Muscle of arm (tissue), 14 donors: ENCODE results near the gene KRTAP5-11. TPM values are rescaled to one million over a fixed set of nuclear protein-coding genes. Genes with fewer than 3 reads are reported as not detected.
"Not testable (repeated sequence)": the region's sequence is repeated elsewhere in the genome, so short reads cannot be mapped to it uniquely, and the experiment has no call there.

Experiments
- DNase-seq: peaks from one replicate; pipeline ENCODE4 v3.0.0-alpha.2; 2013
- long read RNA-seq, 11 donors: transcript quantifications; one replicate each; lab custom pipeline, GENCODE V29; 2026
- polyA plus RNA-seq, 12 donors: library from polyadenylated mRNA; unstranded; fragments of 120-200 nt; gene quantifications; one replicate each; pipeline ENCODE4 v1.2.1, GENCODE V29; 2013; ENCODE audit not compliant: insufficient read length in 12 of 12

KRTAP5-11 gene
- polyA plus RNA-seq: not detected
- long read RNA-seq, donor 1: 0 reads
- long read RNA-seq, donor 2: 0 reads
- long read RNA-seq, donor 3: 0 reads
- long read RNA-seq, donor 4: 0 reads
- long read RNA-seq, donor 5: 0 reads
- long read RNA-seq, donor 6: 0 reads
- long read RNA-seq, donor 7: 0 reads
- long read RNA-seq, donor 8: 0 reads
- long read RNA-seq, donor 9: 0 reads
- long read RNA-seq, donor 10: 0 reads
- long read RNA-seq, donor 11, partial matches to known transcripts: 0 of 1 reads
- long read RNA-seq, donor 11, other reads (novel, unspliced or antisense): 0 of 1 reads

- no peak for DNase-seq
Observed at GRCh38 chr11:71582309-71582895, at the start of gene KRTAP5-11. KRTAP5-11 (minus strand) TSS chr11:71582875; CDS start chr11:71582837, 38 bp downstream.

DNA sequence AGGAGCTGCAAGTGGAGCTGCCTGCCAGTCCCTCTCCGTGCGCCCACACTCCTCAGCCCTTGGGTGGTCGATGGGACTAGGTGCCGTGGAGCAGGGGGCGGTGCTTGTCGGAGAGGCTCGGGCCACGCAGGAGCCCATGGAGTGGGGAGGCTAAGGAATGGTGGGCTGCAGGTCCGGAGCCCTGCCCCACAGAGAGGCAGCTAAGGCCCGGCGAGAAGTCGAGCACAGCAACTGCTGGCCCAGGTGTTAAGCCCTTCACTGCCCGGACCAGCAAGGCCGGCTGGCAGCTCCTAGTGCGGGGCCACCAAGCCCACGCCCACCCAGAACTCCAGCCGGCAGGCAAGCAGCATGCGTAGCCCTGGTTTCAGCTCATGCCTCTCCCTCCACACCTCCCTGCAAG is 48.9 kb upstream of the KRTAP5-11 start:
- DNase-seq: not testable (repeated sequence)

DNA sequence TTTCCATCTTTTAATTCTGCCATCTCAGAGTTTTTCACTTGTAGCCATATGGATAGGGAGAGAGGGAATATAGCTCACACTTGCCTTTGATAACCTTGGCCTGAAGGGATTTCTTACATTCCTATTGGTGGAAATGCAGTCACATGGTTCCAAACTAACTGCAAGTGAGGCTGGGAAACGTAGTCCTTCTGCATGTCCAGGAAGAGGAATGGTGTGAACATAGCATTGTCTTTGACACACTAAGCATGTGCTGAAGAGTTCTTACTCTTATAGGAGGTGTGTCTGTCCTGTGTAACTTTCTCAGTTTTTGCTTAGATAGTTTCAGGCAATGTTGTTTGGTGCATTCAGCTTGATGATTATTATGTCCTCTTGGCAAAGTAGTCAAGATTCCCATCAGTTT is 47.4 kb upstream of the KRTAP5-11 start:
- DNase-seq: not testable (repeated sequence)

- DNase-seq: not testable (repeated sequence)
Observed at GRCh38 chr11:71628943-71629342, 46.3 kb upstream of the KRTAP5-11 start.

- not testable (repeated sequence) for DNase-seq
Observed at GRCh38 chr11:71623226-71623625, 40.6 kb upstream of the KRTAP5-11 start.

DNA sequence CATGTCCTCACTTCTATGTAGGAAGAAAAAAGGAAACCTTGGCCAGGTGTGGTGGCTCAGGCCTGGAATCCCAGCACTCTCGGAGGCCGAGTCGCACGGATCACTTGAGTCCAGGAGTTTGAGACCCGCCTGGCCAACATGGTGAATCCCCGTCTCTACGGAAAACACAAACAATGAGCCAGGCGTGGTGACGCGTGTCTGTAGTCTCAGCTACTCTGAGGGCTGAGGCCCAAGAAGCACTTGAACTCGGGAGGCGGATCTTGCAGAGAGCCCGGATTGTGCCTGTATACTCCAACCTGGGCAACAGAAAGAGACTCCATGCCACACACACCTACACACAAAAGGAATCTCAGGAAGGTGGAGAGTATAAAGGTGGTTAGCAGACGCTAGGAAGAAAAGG is 39.9 kb upstream of the KRTAP5-11 start:
- DNase-seq: not testable (repeated sequence)

DNA sequence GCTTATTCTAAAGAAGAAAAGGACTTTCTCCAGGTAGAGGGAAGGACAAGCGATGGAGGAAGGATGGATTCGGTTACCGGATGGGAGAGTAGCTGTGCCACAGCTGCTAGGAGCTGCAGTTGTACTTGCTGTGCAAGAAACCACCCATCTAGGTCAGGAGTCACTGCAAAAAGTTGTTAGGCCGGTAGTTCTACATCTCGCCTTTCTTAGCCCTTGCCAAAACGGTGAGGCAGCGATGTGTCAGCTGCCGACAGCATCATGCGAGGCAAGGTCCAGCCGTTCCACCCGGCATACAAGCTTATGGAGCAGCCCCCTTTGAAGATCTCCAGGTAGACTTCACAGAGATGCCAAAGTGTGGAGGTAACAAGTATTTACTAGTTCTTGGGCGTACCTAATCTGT is 32.3 kb upstream of the KRTAP5-11 start:
- not testable (repeated sequence) for DNase-seq

DNA sequence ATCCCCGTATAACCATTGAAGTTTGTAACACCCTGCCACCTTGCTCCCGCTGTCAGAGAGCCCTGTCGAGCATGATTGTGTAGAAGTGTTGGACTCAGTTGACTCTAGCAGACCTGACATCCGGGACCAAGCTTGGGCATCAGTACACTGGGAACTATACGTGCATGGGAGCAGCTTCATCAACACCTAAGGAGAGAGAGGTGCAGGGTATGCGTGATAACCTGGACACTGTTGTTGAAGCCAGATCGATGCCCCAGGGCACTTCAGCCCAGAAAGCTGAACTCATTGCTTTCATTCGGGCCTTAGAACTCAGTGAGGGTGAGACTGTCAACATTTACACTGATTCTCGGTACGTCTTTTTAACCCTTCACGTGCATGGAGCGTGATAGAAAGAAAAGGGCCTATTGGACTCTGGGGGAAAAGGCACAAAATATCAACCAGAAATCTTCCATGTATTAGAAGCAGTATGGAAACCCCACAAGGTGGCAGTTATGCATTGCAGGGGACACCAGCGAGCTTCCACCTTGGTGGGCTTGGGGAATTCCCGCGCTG is 31.8 kb upstream of the KRTAP5-11 start:
- not testable (repeated sequence) for DNase-seq

- not testable (repeated sequence) for DNase-seq
Observed at GRCh38 chr11:71613931-71614330, 31.3 kb upstream of the KRTAP5-11 start.

GRCh38 chr11:71611218-71611910 is 28.7 kb upstream of the KRTAP5-11 start:
- not testable (repeated sequence) for DNase-seq

DNA sequence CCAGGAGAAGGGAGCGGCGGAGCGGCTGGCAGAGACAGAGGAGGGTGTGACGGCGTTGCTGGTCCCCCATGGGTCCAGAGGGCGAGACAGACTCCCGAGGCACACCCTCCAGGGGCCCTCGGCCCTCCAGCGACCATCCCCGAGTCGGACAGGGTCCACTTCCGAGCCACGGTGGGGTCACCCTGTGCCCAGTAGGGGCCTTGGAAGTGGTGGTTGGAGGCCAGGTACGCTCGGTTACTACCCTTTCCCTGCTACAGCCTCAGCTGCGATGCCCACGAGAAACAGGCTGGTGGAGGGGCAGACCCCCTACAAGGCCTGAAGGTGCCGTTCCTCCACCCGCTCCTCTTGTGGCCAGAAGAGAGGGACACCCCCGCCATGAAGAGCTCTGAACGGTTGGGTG is 25.6 kb upstream of the KRTAP5-11 start:
- not testable (repeated sequence) for DNase-seq

DNA sequence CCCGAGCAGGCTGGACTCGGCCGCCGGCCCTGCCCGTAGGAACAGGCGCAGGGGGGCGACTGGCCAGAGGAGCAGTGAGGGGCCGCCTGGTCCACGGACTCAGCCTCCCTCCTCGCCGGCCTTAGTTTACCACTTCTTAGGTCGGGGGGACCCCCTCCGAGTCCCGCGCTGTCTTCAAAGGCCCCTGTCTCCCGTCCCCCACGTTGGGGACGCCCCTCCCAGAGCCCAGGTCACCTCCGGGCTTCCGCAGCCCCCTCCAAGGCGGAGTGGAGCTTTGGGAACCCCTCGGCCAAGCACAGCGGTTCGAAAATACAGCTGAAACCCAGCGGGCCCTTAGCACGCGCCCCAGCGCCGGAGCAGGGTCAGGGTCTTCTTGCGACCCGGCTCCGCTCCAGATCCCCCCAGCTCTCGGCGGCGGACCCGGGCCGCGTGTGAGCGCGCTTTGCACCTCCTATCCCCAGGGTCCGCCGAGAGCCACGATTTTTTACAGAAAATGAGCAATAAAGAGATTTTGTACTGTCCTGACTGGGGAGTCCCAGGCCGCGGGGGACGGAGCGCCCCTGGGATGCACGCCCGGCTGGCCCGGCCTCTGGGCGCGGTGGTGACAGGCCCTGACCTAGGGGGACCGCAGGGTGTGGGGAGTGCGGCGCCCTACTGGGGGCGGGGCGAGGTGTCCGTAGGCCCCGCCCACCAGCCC is 25.0 kb upstream of the KRTAP5-11 start:
- DNase-seq: not testable (repeated sequence)

- not testable (repeated sequence) for DNase-seq
Observed at GRCh38 chr11:71606853-71607519, 24.3 kb upstream of the KRTAP5-11 start.

- DNase-seq: not testable (repeated sequence)
Observed at GRCh38 chr11:71604798-71605488, 22.3 kb upstream of the KRTAP5-11 start.

- DNase-seq: not testable (repeated sequence)
Observed at GRCh38 chr11:71603221-71603620, 20.5 kb upstream of the KRTAP5-11 start.

DNA sequence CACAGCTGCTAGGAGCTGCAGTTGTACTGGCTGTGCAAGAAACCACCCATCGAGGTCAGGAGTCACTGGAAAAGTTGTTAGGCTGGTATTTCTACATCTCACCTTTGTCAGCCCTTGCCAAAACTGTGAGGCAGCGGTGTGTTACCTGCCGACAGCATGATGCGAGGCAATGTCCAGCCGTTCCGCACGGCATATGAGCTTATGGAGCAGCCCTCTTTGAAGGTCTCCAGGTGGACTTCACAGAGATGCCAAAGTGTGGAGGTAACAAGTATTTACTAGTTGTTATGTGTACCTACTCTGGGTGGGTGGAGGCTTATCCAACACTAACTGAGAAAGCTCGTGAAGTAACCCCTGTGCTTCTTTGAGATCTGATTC is 6.9 kb upstream of the KRTAP5-11 start:
- not testable (repeated sequence) for DNase-seq

DNA sequence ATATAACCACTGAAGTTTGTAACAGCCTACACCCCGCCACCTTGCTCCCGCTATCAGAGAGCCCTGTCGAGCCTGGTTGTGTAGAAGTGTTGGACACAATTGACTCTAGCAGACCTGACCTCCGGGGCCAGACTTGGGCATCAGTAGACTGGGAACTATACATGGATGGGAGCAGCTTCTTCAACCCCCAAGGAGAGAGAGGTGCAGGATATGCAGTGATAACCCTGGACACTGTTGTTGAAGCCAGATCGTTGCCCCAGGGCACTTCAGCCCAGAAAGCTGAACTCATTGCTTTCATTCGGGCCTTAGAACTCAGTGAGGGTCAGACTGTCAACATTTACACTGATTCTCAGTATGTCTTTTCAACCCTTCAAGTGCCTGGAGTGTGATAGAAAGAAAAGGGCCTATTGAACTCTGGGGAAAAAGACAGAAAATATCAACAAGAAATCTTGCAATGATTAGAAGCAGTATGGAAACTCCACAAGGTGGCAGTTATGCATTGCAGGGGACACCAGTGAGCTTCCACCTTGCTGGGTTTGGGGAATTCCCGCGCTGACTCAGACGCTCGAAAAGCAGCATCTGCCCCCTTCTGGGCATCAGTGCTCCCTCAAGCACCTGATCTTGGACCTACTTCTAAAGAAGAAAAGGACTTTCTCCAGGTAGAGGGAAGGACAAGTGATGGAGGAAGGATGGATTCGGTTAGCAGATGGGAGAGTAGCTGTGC is 6.3 kb upstream of the KRTAP5-11 start:
- not testable (repeated sequence) for DNase-seq

- not testable (repeated sequence) for DNase-seq
Observed at GRCh38 chr11:71588314-71588713, 5.6 kb upstream of the KRTAP5-11 start.

GRCh38 chr11:71585673-71586072 is 3.0 kb upstream of the KRTAP5-11 start:
- DNase-seq: not testable (repeated sequence)

GRCh38 chr11:71582969-71583368 is 294 bp upstream of the KRTAP5-11 start:
- not testable (repeated sequence) for DNase-seq
